Type B pancreatic cell (in vitro differentiated cells): ENCODE results near the gene LIPK. TPM values are rescaled to one million over a fixed set of nuclear protein-coding genes. Genes with fewer than 3 reads are reported as not detected.

Source experiments
- DNase-seq: peaks from one replicate; pipeline ENCODE4 v3.0.0; 2021; ENCODE audit warnings: mixed read lengths; ENCODE audit not compliant: unreplicated experiment; ENCODE audit errors: extremely low spot score
- H3K27ac Mint-ChIP-seq: 2 replicates; pipeline ENCODE4 v1.8.0; 2021; ENCODE audit warnings: mild to moderate bottlenecking, mixed read lengths
- H3K27me3 Mint-ChIP-seq: 2 replicates; pipeline ENCODE4 v1.8.0; 2021; ENCODE audit warnings: mixed read lengths
- H3K36me3 Mint-ChIP-seq: 2 replicates; pipeline ENCODE4 v1.8.0; 2021; ENCODE audit warnings: mixed read lengths
- H3K4me1 Mint-ChIP-seq: one replicate; pipeline ENCODE4 v1.8.0; 2021; ENCODE audit warnings: mixed read lengths; ENCODE audit not compliant: unreplicated experiment
- H3K4me3 Mint-ChIP-seq: 2 replicates; pipeline ENCODE4 v1.8.0; 2021; ENCODE audit warnings: mild to moderate bottlenecking, mixed read lengths
- H3K9me3 Mint-ChIP-seq: 2 replicates; pipeline ENCODE4 v1.8.0; 2021; ENCODE audit warnings: mixed read lengths
- total RNA-seq: library from RNA; stranded (reverse); gene quantifications from 2 replicates; pipeline ENCODE4 v1.2.1, GENCODE V29; 2021; ENCODE audit warnings: low replicate concordance
- TF ChIP-seq, protein P1 (sequence below): fragments of 200-600 bp; sonication (generic); conservative IDR thresholded peaks from 2 replicates; pipeline ENCODE4 v1.5.0; 2021; ENCODE audit warnings: antibody characterized with exemption, mild to moderate bottlenecking

The LIPK gene
- total RNA-seq, 1 donor from 2014 or later = 0.41 TPM

DNA sequence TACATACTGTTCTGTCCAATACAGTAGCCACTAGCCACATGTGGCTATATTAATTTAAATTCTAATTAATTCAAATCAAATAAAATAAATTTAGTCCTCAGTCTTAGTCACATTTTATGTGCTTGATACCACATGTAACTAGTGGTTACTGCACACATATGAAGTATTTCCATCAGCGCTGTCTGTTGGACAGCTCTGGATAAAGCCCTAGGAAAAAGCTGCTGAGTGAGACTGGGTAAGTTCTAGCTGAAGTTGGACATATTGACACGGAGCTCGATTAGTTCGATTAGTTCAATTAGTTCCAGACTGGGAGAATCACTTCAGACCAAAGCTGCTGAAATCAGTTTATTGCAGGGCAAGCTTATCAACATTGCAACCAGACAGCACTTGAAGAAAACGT is 81.4 kb downstream of the LIPK start:
- H3K4me1 Mint-ChIP-seq = peaks cover 8% of the 10 kb centered on the region
- no peak overlapping the region for H3K27ac Mint-ChIP-seq
- no peak for DNase-seq
- no peaks in the 10 kb centered on the region for H3K36me3 Mint-ChIP-seq
- no peaks in the 10 kb centered on the region for H3K9me3 Mint-ChIP-seq
- no peak overlapping the region for H3K4me3 Mint-ChIP-seq
- no peaks in the 10 kb centered on the region for H3K27me3 Mint-ChIP-seq
- TF ChIP-seq, protein P1, sequence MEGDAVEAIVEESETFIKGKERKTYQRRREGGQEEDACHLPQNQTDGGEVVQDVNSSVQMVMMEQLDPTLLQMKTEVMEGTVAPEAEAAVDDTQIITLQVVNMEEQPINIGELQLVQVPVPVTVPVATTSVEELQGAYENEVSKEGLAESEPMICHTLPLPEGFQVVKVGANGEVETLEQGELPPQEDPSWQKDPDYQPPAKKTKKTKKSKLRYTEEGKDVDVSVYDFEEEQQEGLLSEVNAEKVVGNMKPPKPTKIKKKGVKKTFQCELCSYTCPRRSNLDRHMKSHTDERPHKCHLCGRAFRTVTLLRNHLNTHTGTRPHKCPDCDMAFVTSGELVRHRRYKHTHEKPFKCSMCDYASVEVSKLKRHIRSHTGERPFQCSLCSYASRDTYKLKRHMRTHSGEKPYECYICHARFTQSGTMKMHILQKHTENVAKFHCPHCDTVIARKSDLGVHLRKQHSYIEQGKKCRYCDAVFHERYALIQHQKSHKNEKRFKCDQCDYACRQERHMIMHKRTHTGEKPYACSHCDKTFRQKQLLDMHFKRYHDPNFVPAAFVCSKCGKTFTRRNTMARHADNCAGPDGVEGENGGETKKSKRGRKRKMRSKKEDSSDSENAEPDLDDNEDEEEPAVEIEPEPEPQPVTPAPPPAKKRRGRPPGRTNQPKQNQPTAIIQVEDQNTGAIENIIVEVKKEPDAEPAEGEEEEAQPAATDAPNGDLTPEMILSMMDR = no peak

DNA sequence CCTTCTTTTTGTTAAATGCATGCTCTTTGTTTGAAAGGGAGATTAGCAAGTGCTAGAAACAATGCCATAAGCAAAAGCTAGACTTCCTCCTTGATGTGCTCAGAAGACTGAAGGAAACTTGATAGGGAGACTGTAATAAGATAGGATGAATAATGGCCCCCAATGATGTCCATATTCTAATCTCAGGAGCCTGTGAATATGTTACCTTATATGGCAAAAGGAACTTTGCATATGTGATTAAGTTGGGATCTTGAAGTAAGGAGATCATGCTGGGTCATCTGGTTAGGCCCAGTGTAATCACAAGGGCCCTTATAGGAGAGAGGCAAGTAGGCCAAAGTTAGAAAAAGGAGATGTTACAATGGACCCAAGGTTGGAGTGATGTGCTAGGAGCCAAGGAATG is 82.9 kb downstream of the LIPK start:
- Mint-ChIP-seq H3K9me3 (no peaks in the 10 kb centered on the region), H3K27ac (no peak overlapping the region), H3K27me3 (no peaks in the 10 kb centered on the region), H3K36me3 (no peaks in the 10 kb centered on the region), H3K4me1 (peaks cover 8% of the 10 kb centered on the region), H3K4me3 (no peak overlapping the region)
- DNase-seq = no peak
- TF ChIP-seq, protein P1 = no peak

DNA sequence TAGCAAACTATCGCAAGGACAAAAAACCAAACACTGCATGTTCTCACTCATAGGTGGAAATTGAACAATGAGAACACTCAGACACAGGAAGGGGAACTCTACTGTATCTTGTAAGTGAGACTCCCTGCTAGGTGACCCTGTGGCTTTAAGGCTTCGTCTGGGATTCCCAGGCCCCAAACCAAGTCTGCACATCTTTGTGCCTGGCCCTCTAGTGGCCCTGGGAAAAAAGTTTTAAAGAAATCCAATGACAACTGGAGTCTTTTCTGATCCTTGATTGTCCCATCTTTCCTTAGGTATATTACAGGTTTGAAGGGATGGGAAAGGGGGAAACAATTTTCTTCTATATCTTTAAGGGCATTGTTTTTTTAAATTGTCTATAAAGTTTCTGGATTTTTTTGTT is 85.9 kb downstream of the LIPK start:
- TF ChIP-seq, protein P1 = peak; percentile 75
- Mint-ChIP-seq H3K9me3 (no peaks in the 10 kb centered on the region), H3K4me3 (no peak overlapping the region), H3K27me3 (no peaks in the 10 kb centered on the region), H3K27ac (no peak overlapping the region), H3K36me3 (no peaks in the 10 kb centered on the region), H3K4me1 (peaks cover 8% of the 10 kb centered on the region)
- DNase-seq = no peak

DNA sequence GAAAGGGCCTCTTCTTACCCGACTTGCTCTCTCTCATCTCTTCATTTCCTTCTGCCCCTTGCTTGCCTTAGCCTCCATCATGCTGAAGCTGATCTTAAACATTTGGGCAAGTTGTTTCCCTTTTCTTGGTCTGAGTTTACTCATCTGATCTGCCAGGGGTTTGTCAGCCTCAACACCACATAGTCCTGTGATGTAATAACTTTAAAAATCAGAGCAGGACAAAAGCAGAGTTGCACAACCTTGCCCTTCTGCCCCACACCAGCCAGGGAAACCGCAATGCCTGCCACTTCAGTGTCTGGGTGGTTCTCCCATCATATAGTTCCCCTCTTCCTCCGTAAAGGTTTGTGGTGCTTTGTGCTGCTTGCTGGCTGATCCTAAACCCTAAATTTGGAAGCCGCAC is 86.6 kb downstream of the LIPK start:
- TF ChIP-seq, protein P1 = no peak

DNA sequence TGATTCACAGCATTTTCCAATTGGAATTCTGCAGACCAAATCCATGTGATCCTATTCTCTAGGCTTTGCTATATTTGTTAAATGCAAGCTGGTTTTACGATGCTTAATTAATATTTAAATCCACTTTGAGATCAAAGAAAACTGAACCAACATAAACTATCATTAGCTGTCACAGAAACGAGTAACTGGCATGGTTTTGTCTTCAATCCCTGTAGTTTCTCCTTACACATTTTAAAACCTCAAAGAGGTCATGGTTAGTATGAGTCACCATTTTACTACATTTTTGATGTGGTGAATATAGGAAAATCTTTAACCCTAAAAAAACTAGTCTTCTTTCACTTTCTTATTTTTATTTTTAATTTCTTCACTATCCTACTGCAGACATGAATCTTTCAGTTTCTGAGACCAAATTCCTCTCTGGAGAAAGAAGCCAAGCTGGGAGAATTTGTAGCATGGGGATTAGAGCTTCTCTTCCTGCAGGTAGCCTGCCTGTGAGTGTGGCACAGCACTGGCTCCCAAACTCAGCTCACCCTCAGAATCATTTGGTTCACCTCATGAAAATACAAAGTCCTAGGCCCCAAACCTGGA is 87.8 kb downstream of the LIPK start:
- TF ChIP-seq, protein P1 = no peak
- Mint-ChIP-seq H3K9me3 (no peaks in the 10 kb centered on the region), H3K4me1 (peaks cover 7% of the 10 kb centered on the region), H3K27me3 (no peaks in the 10 kb centered on the region), H3K36me3 (no peaks in the 10 kb centered on the region), H3K27ac (no peak overlapping the region), H3K4me3 (no peak overlapping the region)
- no peak for DNase-seq

More for the DNA sequence above, 86.6 kb downstream of the LIPK start:
- Mint-ChIP-seq H3K9me3 (no peaks in the 10 kb centered on the region), H3K36me3 (no peaks in the 10 kb centered on the region), H3K4me1 (peaks cover 8% of the 10 kb centered on the region), H3K27ac (no peak overlapping the region), H3K27me3 (no peaks in the 10 kb centered on the region), H3K4me3 (no peak overlapping the region)
- no peak for DNase-seq

DNA sequence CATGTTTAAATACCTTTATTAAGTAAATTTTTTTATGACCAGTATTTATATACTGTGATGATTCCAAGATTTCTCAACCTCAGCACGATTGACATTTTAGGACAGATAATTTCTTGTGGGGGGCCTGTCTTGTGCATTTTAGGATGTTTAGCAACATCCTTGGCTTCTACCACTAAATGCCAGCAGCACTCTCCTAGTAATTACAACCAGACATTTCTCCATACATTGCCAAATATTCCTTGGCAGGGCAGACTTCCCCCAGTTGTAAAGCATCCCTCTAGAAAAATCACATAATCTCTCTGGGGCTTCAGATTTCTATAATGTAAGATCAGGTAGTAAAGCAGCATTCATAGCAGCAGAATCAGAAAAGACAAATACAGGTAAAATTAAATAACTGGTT is 88.7 kb downstream of the LIPK start:
- Mint-ChIP-seq H3K4me3 (no peak overlapping the region), H3K27me3 (no peaks in the 10 kb centered on the region), H3K4me1 (no peaks in the 10 kb centered on the region), H3K36me3 (no peaks in the 10 kb centered on the region), H3K27ac (no peak overlapping the region), H3K9me3 (no peaks in the 10 kb centered on the region)
- TF ChIP-seq, protein P1 = no peak
- DNase-seq = no peak
